ENCODE results near the gene TDRD1.

- TF ChIP-seq CTCF (conservative IDR thresholded peaks at IDR 0.05 in 1 of 2, IDR thresholded peaks at IDR 0.05 in 1 of 2; ENCODE audit: extremely low read depth in 1 of 2, insufficient read depth in 1 of 2, low read depth in 1 of 2, low read length in 2 of 2) (no peak), EZH2 (IDR thresholded peaks at IDR 0.05; ENCODE audit: borderline replicate concordance, low read length) (no peak)
These were observed 9.7 kb downstream of the TDRD1 start for GRCh38 chr10:114188900-114189299.
